Measurements from ENCODE around the gene KLK1. TPM values are rescaled to one million over a fixed set of nuclear protein-coding genes. Genes with fewer than 3 reads are reported as not detected.

KLK1 gene
- total and polyA plus RNA-seq, 7 donors: 44.6 to 398 (median 277) TPM; not detected in 4

GRCh38 chr19:50861496-50862286 lies 38.1 kb upstream of the KLK1 start:
- peaks cover 0 to 27% (median 9%) of the 10 kb centered on the region in 3 donors for H3K27me3 ChIP-seq
- H3K4me3 ChIP-seq: no peak overlapping the region
- intact Hi-C loops (cut with DNase I): no loop called here
- DNase-seq: no peak
- peaks cover 0 to 3% (median 0%) of the 10 kb centered on the region in 4 donors for H3K9me3 ChIP-seq
- H3K36me3 ChIP-seq: no peaks in the 10 kb centered on the region
- WGBS, 2 donors: 74 to 81% methylated on average over 7 of the region's 7 CpGs
- no peak overlapping the region for H3K27ac ChIP-seq
- no peaks in the 10 kb centered on the region for H3K4me1 ChIP-seq
- TF ChIP-seq EP300 (IDR thresholded peaks at IDR 0.05): no peak
- no peak for TF ChIP-seq CTCF (IDR thresholded peaks at IDR 0.05)
- no peak for TF ChIP-seq POLR2A (IDR thresholded peaks at IDR 0.05)
- no peak for TF ChIP-seq POLR2AphosphoS5 (IDR thresholded peaks at IDR 0.05)

GRCh38 chr19:50861010-50861409 lies 37.4 kb upstream of the KLK1 start:
- WGBS, 2 donors: 82% methylated on average over 5 of the region's 5 CpGs
- no peak overlapping the region for H3K27ac ChIP-seq
- H3K9me3 ChIP-seq: peaks cover 0 to 3% (median 0%) of the 10 kb centered on the region in 4 donors
- no peak for TF ChIP-seq EP300 (IDR thresholded peaks at IDR 0.05)
- TF ChIP-seq POLR2AphosphoS5 (IDR thresholded peaks at IDR 0.05): no peak
- no peak for TF ChIP-seq POLR2A (IDR thresholded peaks at IDR 0.05)
- no peak for TF ChIP-seq CTCF (IDR thresholded peaks at IDR 0.05)
- peaks cover 0 to 30% (median 9%) of the 10 kb centered on the region in 3 donors for H3K27me3 ChIP-seq
- DNase-seq: no peak
- intact Hi-C loops (cut with DNase I): no loop called here
- no peak overlapping the region for H3K4me3 ChIP-seq
- H3K36me3 ChIP-seq: no peaks in the 10 kb centered on the region
- no peaks in the 10 kb centered on the region for H3K4me1 ChIP-seq

GRCh38 chr19:50859849-50860248 lies 36.3 kb upstream of the KLK1 start:
- Histone ChIP-seq H3K9me3 (peaks cover 0 to 3% (median 0%) of the 10 kb centered on the region in 4 donors), H3K36me3 (no peaks in the 10 kb centered on the region), H3K4me3 (no peak overlapping the region), H3K4me1 (no peaks in the 10 kb centered on the region), H3K27ac (no peak overlapping the region), H3K27me3 (peaks cover 0 to 37% (median 9%) of the 10 kb centered on the region in 3 donors)
- no peak for TF ChIP-seq CTCF (IDR thresholded peaks at IDR 0.05)
- TF ChIP-seq POLR2AphosphoS5 (IDR thresholded peaks at IDR 0.05): no peak
- TF ChIP-seq EP300 (IDR thresholded peaks at IDR 0.05): no peak
- TF ChIP-seq POLR2A (IDR thresholded peaks at IDR 0.05): no peak
- intact Hi-C loops (cut with DNase I): no loop called here
- WGBS, 2 donors: 83 to 91% methylated on average over 4 of the region's 4 CpGs
- peak; percentile 47 for DNase-seq

GRCh38 chr19:50858886-50859285 lies 35.3 kb upstream of the KLK1 start:
- TF ChIP-seq EP300 (IDR thresholded peaks at IDR 0.05) (no peak), POLR2A (IDR thresholded peaks at IDR 0.05) (no peak), POLR2AphosphoS5 (IDR thresholded peaks at IDR 0.05) (no peak), CTCF (IDR thresholded peaks at IDR 0.05) (no peak)
- H3K27me3 ChIP-seq: peaks cover 0 to 41% (median 9%) of the 10 kb centered on the region in 3 donors
- DNase-seq: no peak

More at GRCh38 chr19:50858886-50859285, 35.3 kb upstream of the KLK1 start:
- H3K9me3 ChIP-seq: peaks cover 0 to 3% (median 0%) of the 10 kb centered on the region in 4 donors
- no peaks in the 10 kb centered on the region for H3K4me1 ChIP-seq
- intact Hi-C loops (cut with DNase I): no loop called here
- H3K27ac ChIP-seq: no peak overlapping the region
- H3K4me3 ChIP-seq: no peak overlapping the region
- no peaks in the 10 kb centered on the region for H3K36me3 ChIP-seq
- 4 to 14% methylated on average over 7 of the region's 7 CpGs for WGBS, 2 donors
